B cell (primary cell): Measurements from ENCODE around the gene ARL3.

Source experiments
- CTCF ChIP-seq: fragments of 200-600 bp; IDR thresholded peaks from one replicate; pipeline ENCODE4 v1.8.0; 2022; ENCODE audit warnings: antibody characterized with exemption, mild to moderate bottlenecking
- EZH2 ChIP-seq: IDR thresholded peaks from 2 replicates; pipeline ENCODE4 v1.6.1; 2012; ENCODE audit warnings: borderline replicate concordance, low read depth, mild to moderate bottlenecking, moderate library complexity, low read length; ENCODE audit not compliant: insufficient read depth, poor library complexity, severe bottlenecking

DNA sequence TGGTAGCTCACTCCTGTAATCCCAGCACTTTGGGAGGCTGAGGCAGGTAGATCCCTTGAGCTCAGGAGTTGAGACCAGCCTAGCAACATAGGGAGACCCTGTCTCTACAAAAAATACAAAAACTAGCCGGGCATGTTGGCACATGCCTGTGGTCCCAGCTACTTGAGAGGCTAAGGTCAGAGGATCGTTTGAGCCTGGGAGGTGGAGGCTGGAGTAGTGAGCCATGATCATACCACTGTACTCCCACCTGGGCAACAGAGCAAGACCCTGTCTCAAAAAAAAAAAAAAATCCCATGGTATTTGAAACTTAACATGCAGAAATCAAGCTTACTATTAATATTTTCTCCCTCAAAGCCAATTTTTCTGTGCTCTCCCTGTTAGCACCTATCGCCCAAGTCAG, 6.1 kb upstream of the ARL3 start:
- no peak for TF ChIP-seq CTCF
- no peak for TF ChIP-seq EZH2
